ENCODE data around the gene TP53I11. TPM values are rescaled to one million over a fixed set of nuclear protein-coding genes. Genes with fewer than 3 reads are reported as not detected.

Gene TP53I11
- total RNA-seq, 4 donors from 2014 or later = 5.4 to 17.2 (median 12.8) TPM

- intact Hi-C loops (cut with DNase I; ENCODE audit: low total_unique reads) = no loop called here
- H3K4me1 ChIP-seq = no peaks in the 10 kb centered on the region
- no peak overlapping the region for H3K27ac ChIP-seq
- H3K36me3 ChIP-seq = no peaks in the 10 kb centered on the region
- H3K9me3 ChIP-seq = no peaks in the 10 kb centered on the region
- DNase-seq (no peak), ATAC-seq (no peak)
- no peak for TF ChIP-seq CTCF (IDR thresholded peaks at IDR 0.05 in 4 of 5, conservative IDR thresholded peaks at IDR 0.05 in 1 of 5)
- no peak for TF ChIP-seq POLR2A (IDR thresholded peaks at IDR 0.05)
- H3K27me3 ChIP-seq = no peaks in the 10 kb centered on the region
- no peak overlapping the region for H3K4me3 ChIP-seq
- in situ Hi-C loops (cut with MboI; ENCODE audit: low sequenced_read_pairs in 4 of 4) = no loop called here
Observed at GRCh38 chr11:44966694-44967093, 16.0 kb upstream of the TP53I11 start.

GRCh38 chr11:44964526-44965209 is 14.0 kb upstream of the TP53I11 start:
- H3K4me1 ChIP-seq = no peaks in the 10 kb centered on the region
- H3K9me3 ChIP-seq = no peaks in the 10 kb centered on the region
- no peak overlapping the region for H3K27ac ChIP-seq
- intact Hi-C loops (cut with DNase I; ENCODE audit: low total_unique reads) (no loop called here), in situ Hi-C loops (cut with MboI; ENCODE audit: low sequenced_read_pairs in 4 of 4) (no loop called here)
- H3K27me3 ChIP-seq = no peaks in the 10 kb centered on the region
- H3K4me3 ChIP-seq = no peak overlapping the region
- no peak for DNase-seq
- ATAC-seq = no peak
- no peaks in the 10 kb centered on the region for H3K36me3 ChIP-seq
- TF ChIP-seq CTCF (IDR thresholded peaks at IDR 0.05 in 4 of 5, conservative IDR thresholded peaks at IDR 0.05 in 1 of 5) = no peak
- TF ChIP-seq POLR2A (IDR thresholded peaks at IDR 0.05) = no peak

GRCh38 chr11:44963948-44964347 is 13.3 kb upstream of the TP53I11 start:
- H3K36me3 ChIP-seq = no peaks in the 10 kb centered on the region
- H3K4me3 ChIP-seq = no peak overlapping the region
- DNase-seq (no peak), ATAC-seq (no peak)
- no peaks in the 10 kb centered on the region for H3K9me3 ChIP-seq
- intact Hi-C loops (cut with DNase I; ENCODE audit: low total_unique reads) (no loop called here), in situ Hi-C loops (cut with MboI; ENCODE audit: low sequenced_read_pairs in 4 of 4) (no loop called here)
- no peaks in the 10 kb centered on the region for H3K27me3 ChIP-seq
- H3K27ac ChIP-seq = no peak overlapping the region
- H3K4me1 ChIP-seq = no peaks in the 10 kb centered on the region
- TF ChIP-seq POLR2A (IDR thresholded peaks at IDR 0.05) (no peak), CTCF (IDR thresholded peaks at IDR 0.05 in 4 of 5, conservative IDR thresholded peaks at IDR 0.05 in 1 of 5) (no peak)

- H3K27me3 ChIP-seq = no peaks in the 10 kb centered on the region
- intact Hi-C loops (cut with DNase I; ENCODE audit: low total_unique reads) = no loop called here
Observed at GRCh38 chr11:44963136-44963535, 12.5 kb upstream of the TP53I11 start.

More at GRCh38 chr11:44963136-44963535, 12.5 kb upstream of the TP53I11 start:
- ATAC-seq (no peak), DNase-seq (no peak)
- in situ Hi-C loops (cut with MboI; ENCODE audit: low sequenced_read_pairs in 4 of 4) = no loop called here
- no peak for TF ChIP-seq POLR2A (IDR thresholded peaks at IDR 0.05)
- TF ChIP-seq CTCF (IDR thresholded peaks at IDR 0.05 in 4 of 5, conservative IDR thresholded peaks at IDR 0.05 in 1 of 5) = no peak
- Histone ChIP-seq H3K4me1 (no peaks in the 10 kb centered on the region), H3K27ac (no peak overlapping the region), H3K4me3 (no peak overlapping the region), H3K36me3 (no peaks in the 10 kb centered on the region), H3K9me3 (no peaks in the 10 kb centered on the region)

Data from gastrocnemius medialis (tissue), 4 donors.